ENCODE measurements around the gene HNF1A. TPM values are rescaled to one million over a fixed set of nuclear protein-coding genes. Genes with fewer than 3 reads are reported as not detected.

HNF1A gene
- total and polyA plus RNA-seq, 2 of the 13 experiments (the other 11 are each of a cell fraction or from before 2014, with no cell fraction given) = 13.4 to 34.7 TPM

DNA sequence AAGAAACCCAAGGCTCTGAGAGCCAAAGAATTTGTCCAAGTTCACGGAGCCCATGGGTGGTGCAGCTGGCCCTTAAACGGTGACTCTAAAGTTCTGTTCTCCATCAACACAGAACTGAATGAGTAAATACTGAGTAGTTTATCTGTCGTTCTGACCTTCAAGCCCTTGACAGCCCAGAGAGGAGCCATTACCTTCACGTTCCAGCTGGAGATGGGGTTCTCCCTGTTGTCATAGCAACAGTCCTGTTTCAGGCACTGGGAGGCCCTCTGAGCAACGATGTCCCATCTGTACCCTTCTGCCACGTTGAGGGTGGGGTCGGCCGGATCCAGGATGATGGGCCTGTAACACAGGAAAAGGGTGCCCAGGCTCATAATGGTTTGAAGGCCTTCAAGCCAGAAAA lies 45.5 kb downstream of the HNF1A start (continued):
- TF ChIP-seq, protein P1, sequence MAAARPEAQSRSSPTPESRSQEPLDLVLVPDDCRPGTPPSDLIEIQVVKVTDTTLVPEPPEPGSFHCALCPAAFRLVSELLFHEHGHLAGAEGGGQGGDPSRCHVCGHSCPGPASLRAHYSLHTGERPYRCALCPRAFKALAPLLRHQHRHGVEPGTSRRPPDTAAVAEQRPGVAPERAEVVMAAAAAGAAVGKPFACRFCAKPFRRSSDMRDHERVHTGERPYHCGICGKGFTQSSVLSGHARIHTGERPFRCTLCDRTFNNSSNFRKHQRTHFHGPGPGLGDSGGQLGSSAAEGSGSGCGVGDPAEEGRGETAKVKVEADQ (CRISPR knock-in tag; IDR thresholded peaks at IDR 0.05; ENCODE audit: borderline replicate concordance) = no peak
- TF ChIP-seq ARID5B (CRISPR knock-in tag; IDR thresholded peaks at IDR 0.05) (peak; percentile 27; the same call in 1 of the 2 replicates), PRDM4 (CRISPR knock-in tag; IDR thresholded peaks at IDR 0.05; ENCODE audit: borderline replicate concordance) (no peak), ZSCAN21 (CRISPR knock-in tag; IDR thresholded peaks at IDR 0.05; ENCODE audit: borderline replicate concordance) (no peak), FOXC1 (CRISPR knock-in tag; IDR thresholded peaks at IDR 0.05; ENCODE audit: borderline replicate concordance) (no peak), THAP9 (CRISPR knock-in tag; IDR thresholded peaks at IDR 0.05; ENCODE audit: borderline replicate concordance) (no peak), TARDBP (CRISPR knock-in tag; IDR thresholded peaks at IDR 0.05) (no peak), KLF15 (CRISPR knock-in tag; IDR thresholded peaks at IDR 0.05; ENCODE audit: borderline replicate concordance) (no peak), TGIF2 (CRISPR knock-in tag; IDR thresholded peaks at IDR 0.05) (no peak), RBFOX2 (IDR thresholded peaks at IDR 0.05; ENCODE audit: low read depth, low read length) (no peak), SAP130 (CRISPR knock-in tag; IDR thresholded peaks at IDR 0.05; ENCODE audit: low read depth) (peak; percentile 39), ZNF30 (CRISPR knock-in tag; IDR thresholded peaks at IDR 0.05) (no peak), YEATS4 (CRISPR knock-in tag; IDR thresholded peaks at IDR 0.05; ENCODE audit: borderline replicate concordance) (no peak), TEAD3 (CRISPR knock-in tag; optimal IDR thresholded peaks at IDR 0.05; ENCODE audit: borderline replicate concordance) (peak; percentile 38), SOX5 (CRISPR knock-in tag; IDR thresholded peaks at IDR 0.05; ENCODE audit: borderline replicate concordance) (no peak), DMTF1 (CRISPR knock-in tag; IDR thresholded peaks at IDR 0.05) (no peak), NBN (conservative IDR thresholded peaks at IDR 0.05) (no peak), DDIT3 (CRISPR knock-in tag; IDR thresholded peaks at IDR 0.05) (no peak)

Measured in HepG2 (cell line).